Activated CD4-positive, alpha-beta memory T cell treated with anti-CD3 and anti-CD28 coated beads for 36 hours (primary cell): ENCODE results near the gene DNAJC3. TPM values are rescaled to one million over a fixed set of nuclear protein-coding genes. Genes with fewer than 3 reads are reported as not detected.
"Not testable (repeated sequence)": the region's sequence is repeated elsewhere in the genome, so short reads cannot be mapped to it uniquely, and the experiment has no call there.

Experiments used
- CTCF ChIA-PET: fragments of 350-600 bp; sonication (Branson Sonifier 250); formaldehyde crosslinking; loops from one replicate; lab custom pipeline; 2021; ENCODE audit warnings: antibody characterized with exemption, inconsistent platforms; lab: Charles Lee
- POLR2A ChIA-PET: fragments of 350-600 bp; sonication (Branson Sonifier 250); formaldehyde crosslinking; loops from one replicate; lab custom pipeline; 2021; ENCODE audit warnings: antibody characterized with exemption; lab: Charles Lee
- DNase-seq: peaks from one replicate; pipeline ENCODE4 v3.0.0-alpha.2; 2020
- H3K27ac Mint-ChIP-seq: one replicate; pipeline ENCODE4 v1.8.0; 2021; ENCODE audit warnings: mixed read lengths
- H3K27me3 Mint-ChIP-seq: one replicate; pipeline ENCODE4 v1.8.0; 2021; ENCODE audit warnings: mixed read lengths
- H3K36me3 Mint-ChIP-seq: one replicate; pipeline ENCODE4 v1.8.0; 2021; ENCODE audit warnings: mixed read lengths
- H3K4me1 Mint-ChIP-seq: one replicate; pipeline ENCODE4 v1.8.0; 2021; ENCODE audit warnings: low read depth, mixed read lengths
- H3K4me3 Mint-ChIP-seq: one replicate; pipeline ENCODE4 v1.8.0; 2021; ENCODE audit warnings: mild to moderate bottlenecking, mixed read lengths
- H3K9me3 Mint-ChIP-seq: one replicate; pipeline ENCODE4 v1.8.0; 2021; ENCODE audit warnings: mixed read lengths
- intact Hi-C: fragments of 100-400 bp; cut with micrococcal nuclease; formaldehyde crosslinking; loops from one replicate; pipeline ENCODE4 v1.15.1; 2023
- total RNA-seq, 2 experiments: library from RNA; stranded (reverse); gene quantifications; one replicate each; pipeline ENCODE4 v1.2.3, GENCODE V29; 2021

Gene DNAJC3
- total RNA-seq, 2 experiments from 2014 or later, result 19.2 to 20.1 TPM

GRCh38 chr13:95677564-95678266 is 776 bp downstream of the DNAJC3 start:
- no peaks in the 10 kb centered on the region for H3K27me3 Mint-ChIP-seq
- peaks cover 17% of the 10 kb centered on the region for H3K36me3 Mint-ChIP-seq
- ChIA-PET POLR2A (no interaction called here), CTCF (no interaction called here)
- peak; percentile 43 for DNase-seq
- peaks cover 4% of the 10 kb centered on the region for H3K9me3 Mint-ChIP-seq
- intact Hi-C loops, result loop anchor here (1.0 to 10.0 kb wide), 6 partner anchors 12 to 1755 kb away; partner anchors contain the start of gene MBNL2
- H3K27ac Mint-ChIP-seq, result peak overlapping the region; percentile 81
- H3K4me3 Mint-ChIP-seq, result peak overlapping the region; percentile 94
- peaks cover 61% of the 10 kb centered on the region for H3K4me1 Mint-ChIP-seq

- H3K27me3 Mint-ChIP-seq, result no peaks in the 10 kb centered on the region
- H3K4me3 Mint-ChIP-seq, result peak overlapping the region; percentile 94
- no peak overlapping the region for H3K27ac Mint-ChIP-seq
- ChIA-PET CTCF (no interaction called here), POLR2A (no interaction called here)
- H3K36me3 Mint-ChIP-seq, result peaks cover 13% of the 10 kb centered on the region
- intact Hi-C loops, result loop anchor here (1.0 to 10.0 kb wide), 4 partner anchors 10 to 1546 kb away; partner anchors contain the start of gene MBNL2
- no peak for DNase-seq
- H3K9me3 Mint-ChIP-seq, result no peaks in the 10 kb centered on the region
- peaks cover 61% of the 10 kb centered on the region for H3K4me1 Mint-ChIP-seq
Observed at GRCh38 chr13:95678967-95679366, 2.0 kb downstream of the DNAJC3 start.

GRCh38 chr13:95679722-95680121 is 2.8 kb downstream of the DNAJC3 start:
- Mint-ChIP-seq H3K27ac (no peak overlapping the region), H3K27me3 (no peaks in the 10 kb centered on the region), H3K4me3 (no peak overlapping the region), H3K9me3 (no peaks in the 10 kb centered on the region), H3K4me1 (peaks cover 64% of the 10 kb centered on the region), H3K36me3 (peaks cover 11% of the 10 kb centered on the region)
- CTCF ChIA-PET, result no interaction called here
- intact Hi-C loops, result loop anchor here (2.0 to 10.0 kb wide), 4 partner anchors 19 to 1545 kb away; partner anchors contain the start of gene MBNL2
- POLR2A ChIA-PET, result no interaction called here
- DNase-seq, result no peak

- peaks cover 26% of the 10 kb centered on the region for H3K9me3 Mint-ChIP-seq
- H3K27me3 Mint-ChIP-seq, result no peaks in the 10 kb centered on the region
- DNase-seq, result no peak
- H3K27ac Mint-ChIP-seq, result no peak overlapping the region
- CTCF ChIA-PET, result interaction anchor here (0.9 kb wide), 1 partner anchor 150 kb away, joined by 3 read pairs; no protein-coding TSS in a partner anchor
- H3K36me3 Mint-ChIP-seq, result peaks cover 31% of the 10 kb centered on the region
- POLR2A ChIA-PET, result no interaction called here
- intact Hi-C loops, result no loop called here
- no peak overlapping the region for H3K4me3 Mint-ChIP-seq
- peaks cover 75% of the 10 kb centered on the region for H3K4me1 Mint-ChIP-seq
Observed at GRCh38 chr13:95684418-95684817, 7.5 kb downstream of the DNAJC3 start.

GRCh38 chr13:95684960-95685359 is 8.0 kb downstream of the DNAJC3 start:
- CTCF ChIA-PET, result interaction anchor here (0.9 kb wide), 1 partner anchor 149 kb away, joined by 3 read pairs; no protein-coding TSS in a partner anchor
- H3K36me3 Mint-ChIP-seq, result peaks cover 31% of the 10 kb centered on the region
- peaks cover 72% of the 10 kb centered on the region for H3K4me1 Mint-ChIP-seq
- intact Hi-C loops, H3K27me3 Mint-ChIP-seq, H3K27ac Mint-ChIP-seq, POLR2A ChIA-PET, H3K4me3 Mint-ChIP-seq, DNase-seq: not testable (repeated sequence)
- peaks cover 28% of the 10 kb centered on the region for H3K9me3 Mint-ChIP-seq

GRCh38 chr13:95689582-95689926 is 12.6 kb downstream of the DNAJC3 start:
- POLR2A ChIA-PET, result no interaction called here
- Mint-ChIP-seq H3K9me3 (peaks cover 32% of the 10 kb centered on the region), H3K27me3 (no peaks in the 10 kb centered on the region), H3K4me3 (no peak overlapping the region), H3K4me1 (peaks cover 49% of the 10 kb centered on the region), H3K36me3 (peaks cover 30% of the 10 kb centered on the region), H3K27ac (peak overlapping the region; percentile 57)
- intact Hi-C loops, result loop anchor here (1.0 kb wide), 2 partner anchors 11 to 110 kb away; no protein-coding TSS in a partner anchor
- CTCF ChIA-PET, result interaction anchor here (1.0 kb wide), 1 partner anchor 146 kb away, joined by 3 read pairs; no protein-coding TSS in a partner anchor
- DNase-seq, result no peak

- H3K4me3 Mint-ChIP-seq, H3K27ac Mint-ChIP-seq, POLR2A ChIA-PET, CTCF ChIA-PET, H3K27me3 Mint-ChIP-seq, intact Hi-C loops, DNase-seq: not testable (repeated sequence)
- peaks cover 22% of the 10 kb centered on the region for H3K36me3 Mint-ChIP-seq
- peaks cover 40% of the 10 kb centered on the region for H3K4me1 Mint-ChIP-seq
- H3K9me3 Mint-ChIP-seq, result peaks cover 26% of the 10 kb centered on the region
Observed at GRCh38 chr13:95690986-95691385, 14.0 kb downstream of the DNAJC3 start.

GRCh38 chr13:95697052-95697680 is 20.2 kb downstream of the DNAJC3 start:
- POLR2A ChIA-PET, result no interaction called here

GRCh38 chr13:95698047-95698749 is 21.3 kb downstream of the DNAJC3 start:
- intact Hi-C loops, result loop anchor here (2.0 kb wide), 1 partner anchor 17 kb away; no protein-coding TSS in a partner anchor
- Mint-ChIP-seq H3K4me3 (no peak overlapping the region), H3K27ac (no peak overlapping the region), H3K9me3 (peaks cover 2% of the 10 kb centered on the region), H3K27me3 (no peaks in the 10 kb centered on the region), H3K4me1 (peaks cover 50% of the 10 kb centered on the region), H3K36me3 (peaks cover 10% of the 10 kb centered on the region)
- DNase-seq, result no peak
- ChIA-PET CTCF (no interaction called here), POLR2A (no interaction called here)

More at GRCh38 chr13:95697052-95697680, 20.2 kb downstream of the DNAJC3 start:
- Mint-ChIP-seq H3K27ac (no peak overlapping the region), H3K4me3 (no peak overlapping the region), H3K36me3 (peaks cover 11% of the 10 kb centered on the region), H3K4me1 (peaks cover 43% of the 10 kb centered on the region), H3K9me3 (peaks cover 3% of the 10 kb centered on the region), H3K27me3 (no peaks in the 10 kb centered on the region)
- intact Hi-C loops, result no loop called here
- CTCF ChIA-PET, result no interaction called here
- no peak for DNase-seq

GRCh38 chr13:95703576-95703975 is 26.6 kb downstream of the DNAJC3 start:
- ChIA-PET CTCF (interaction anchor here (0.6 to 0.7 kb wide), 2 partner anchors 38 to 49 kb away, joined by 5 to 7 read pairs; no protein-coding TSS in a partner anchor), POLR2A (no interaction called here)
- H3K4me3 Mint-ChIP-seq, result no peak overlapping the region
- intact Hi-C loops, result no loop called here
- H3K9me3 Mint-ChIP-seq, result no peaks in the 10 kb centered on the region
- DNase-seq, result no peak
- peaks cover 4% of the 10 kb centered on the region for H3K36me3 Mint-ChIP-seq
- H3K27ac Mint-ChIP-seq, result no peak overlapping the region
- H3K4me1 Mint-ChIP-seq, result peaks cover 67% of the 10 kb centered on the region
- no peaks in the 10 kb centered on the region for H3K27me3 Mint-ChIP-seq

GRCh38 chr13:95704510-95704909 is 27.6 kb downstream of the DNAJC3 start:
- POLR2A ChIA-PET, result no interaction called here
- intact Hi-C loops, result no loop called here
- Mint-ChIP-seq H3K27me3 (no peaks in the 10 kb centered on the region), H3K4me1 (peaks cover 58% of the 10 kb centered on the region), H3K9me3 (no peaks in the 10 kb centered on the region), H3K4me3 (no peak overlapping the region), H3K36me3 (peaks cover 1% of the 10 kb centered on the region), H3K27ac (no peak overlapping the region)
- no peak for DNase-seq
- CTCF ChIA-PET, result interaction anchor here (1.1 kb wide), 1 partner anchor 16 kb away, joined by 5 read pairs; no protein-coding TSS in a partner anchor

GRCh38 chr13:95706356-95706755 is 29.4 kb downstream of the DNAJC3 start:
- H3K4me3 Mint-ChIP-seq, result no peak overlapping the region
- intact Hi-C loops, result no loop called here
- H3K4me1 Mint-ChIP-seq, result peaks cover 45% of the 10 kb centered on the region
- ChIA-PET POLR2A (interaction anchor here (1.4 kb wide), 1 partner anchor 13 kb away, joined by 3 read pairs; no protein-coding TSS in a partner anchor), CTCF (no interaction called here)
- peaks cover 15% of the 10 kb centered on the region for H3K36me3 Mint-ChIP-seq
- H3K9me3 Mint-ChIP-seq, result no peaks in the 10 kb centered on the region
- no peak overlapping the region for H3K27ac Mint-ChIP-seq
- no peaks in the 10 kb centered on the region for H3K27me3 Mint-ChIP-seq
- no peak for DNase-seq
